ENCODE results near the gene ASAP3. TPM values are rescaled to one million over a fixed set of nuclear protein-coding genes. Genes with fewer than 3 reads are reported as not detected.

ASAP3 gene
- total RNA-seq, 1 experiment from 2014 or later = 17.9 TPM

GRCh38 chr1:23442751-23443150, 41.2 kb downstream of the ASAP3 start:
- H3K4me3 ChIP-seq (ENCODE audit: low read depth in 2 of 2, low read length in 2 of 2) = no peak overlapping the region
- ChIA-PET CTCF (no interaction called here), POLR2A (interaction anchor here (0.6 kb wide), 1 partner anchor 1089 kb away, joined by 3 read pairs; no protein-coding TSS in a partner anchor)
- no peaks in the 10 kb centered on the region for H3K36me3 ChIP-seq (ENCODE audit: control insufficient read depth, insufficient read depth, low read length)
- ATAC-seq (no peak), DNase-seq (ENCODE audit: low read depth, low spot score) (no peak)
- BruUV-seq (replicated peaks) = no TSS peak
- H3K9me3 ChIP-seq (ENCODE audit: control insufficient read depth, insufficient read depth, low read depth, low read length) = no peaks in the 10 kb centered on the region
- H3K27ac ChIP-seq (ENCODE audit: low read length) = no peak overlapping the region
- in situ Hi-C loops (cut with HindIII; ENCODE audit: low pct_unique_long_range_greater_than_20kb, low sequenced_read_pairs) (no loop called here), intact Hi-C loops (cut with micrococcal nuclease; ENCODE audit: unreplicated experiment) (no loop called here)
- no peaks in the 10 kb centered on the region for H3K4me1 ChIP-seq (ENCODE audit: control insufficient read depth, insufficient read depth, low read length)
- no peaks in the 10 kb centered on the region for H3K27me3 ChIP-seq (ENCODE audit: control insufficient read depth, insufficient read depth, low read length)
- TF ChIP-seq REST (IDR thresholded peaks at IDR 0.05; ENCODE audit: insufficient read depth in 1 of 2, low read depth in 2 of 2, low read length in 1 of 2) (no peak), CTCF (IDR thresholded peaks at IDR 0.05) (no peak), SIN3A (IDR thresholded peaks at IDR 0.05; ENCODE audit: borderline replicate concordance, insufficient read depth, low read depth, low read length) (no peak), TCF7L2 (IDR thresholded peaks at IDR 0.05; ENCODE audit: low read depth, low read length) (no peak), POLR2AphosphoS5 (IDR thresholded peaks at IDR 0.05; ENCODE audit: low read depth, low read length) (no peak)

GRCh38 chr1:23441446-23442148, 42.4 kb downstream of the ASAP3 start:
- no peak for TF ChIP-seq POLR2AphosphoS5 (IDR thresholded peaks at IDR 0.05; ENCODE audit: low read depth, low read length)
- TF ChIP-seq SIN3A (IDR thresholded peaks at IDR 0.05; ENCODE audit: borderline replicate concordance, insufficient read depth, low read depth, low read length) = no peak
- no peak for TF ChIP-seq TCF7L2 (IDR thresholded peaks at IDR 0.05; ENCODE audit: low read depth, low read length)
- TF ChIP-seq REST (IDR thresholded peaks at IDR 0.05; ENCODE audit: insufficient read depth in 1 of 2, low read depth in 2 of 2, low read length in 1 of 2) = no peak
- Histone ChIP-seq H3K36me3 (ENCODE audit: control insufficient read depth, insufficient read depth, low read length) (no peaks in the 10 kb centered on the region), H3K4me1 (ENCODE audit: control insufficient read depth, insufficient read depth, low read length) (no peaks in the 10 kb centered on the region), H3K4me3 (ENCODE audit: low read depth in 2 of 2, low read length in 2 of 2) (no peak overlapping the region), H3K9me3 (ENCODE audit: control insufficient read depth, insufficient read depth, low read depth, low read length) (no peaks in the 10 kb centered on the region), H3K27me3 (ENCODE audit: control insufficient read depth, insufficient read depth, low read length) (no peaks in the 10 kb centered on the region), H3K27ac (ENCODE audit: low read length) (no peak overlapping the region)
- intact Hi-C loops (cut with micrococcal nuclease; ENCODE audit: unreplicated experiment) (no loop called here), in situ Hi-C loops (cut with HindIII; ENCODE audit: low pct_unique_long_range_greater_than_20kb, low sequenced_read_pairs) (no loop called here)
- ATAC-seq (no peak), DNase-seq (ENCODE audit: low read depth, low spot score) (no peak)
- BruUV-seq (replicated peaks) = no TSS peak
- POLR2A ChIA-PET = interaction anchor here (0.6 kb wide), 2 partner anchors 97 to 255 kb away, joined by 3 to 5 read pairs; partner anchors contain the start of gene HNRNPR
- CTCF ChIA-PET = no interaction called here

Data from Panc1 (cell line).